B cell (primary cell): Measurements from ENCODE around the gene HOXA10. TPM values are rescaled to one million over a fixed set of nuclear protein-coding genes. Genes with fewer than 3 reads are reported as not detected.

Source experiments
- ATAC-seq: fragments of 200-7000 bp; cut with Tn5 transposase; one replicate; pipeline ENCODE4 v1.10.0; 2021; ENCODE audit warnings: low read depth, mild to moderate bottlenecking, moderate number of reproducible peaks, moderate library complexity
- CTCF ChIA-PET: fragments of 350-600 bp; sonication (Branson Sonifier 250); formaldehyde crosslinking; loops from one replicate; lab custom pipeline; 2021; ENCODE audit warnings: antibody characterized with exemption, inconsistent platforms; lab: Charles Lee
- POLR2A ChIA-PET: fragments of 350-600 bp; sonication (Branson Sonifier 250); formaldehyde crosslinking; loops from one replicate; lab custom pipeline; 2021; ENCODE audit warnings: antibody characterized with exemption; lab: Charles Lee
- DNase-seq: peaks from one replicate; pipeline ENCODE4 v3.0.0; 2013
- H2AFZ ChIP-seq: 2 replicates; pipeline ENCODE4 v1.6.1; 2012; ENCODE audit warnings: mild to moderate bottlenecking, low read depth, low read length; ENCODE audit not compliant: insufficient read depth, poor library complexity, severe bottlenecking
- H3K27ac ChIP-seq, 2 donors: 1 replicate in 1 of 2; 2 replicates in 1 of 2; pipeline ENCODE4 v1.5.1; 2012 to 2013; ENCODE audit warnings: low read length in 2 of 2, mild to moderate bottlenecking in 2 of 2, moderate library complexity in 1 of 2
- H3K27me3 ChIP-seq, 4 experiments: fragments of 200-600 bp in 1 of 4; sonication (generic) in 1 of 4; replicated peaks in 1 of 4; 1 replicate in 2 of 4; 2 replicates in 2 of 4; pipeline versions ENCODE4 v1.6.1 to v1.7.0; 2013 to 2016; ENCODE audit warnings: low read length in 3 of 4, mild to moderate bottlenecking in 2 of 4, mixed read lengths in 1 of 4, moderate library complexity in 1 of 4; ENCODE audit not compliant: insufficient read depth in 4 of 4, control insufficient read depth in 3 of 4; ENCODE audit errors: control extremely low read depth in 1 of 4
- H3K36me3 ChIP-seq, 2 experiments: replicated peaks in 1 of 2; 1 replicate in 1 of 2; 2 replicates in 1 of 2; pipeline versions ENCODE4 v1.6.1 to v1.7.1; 2013; ENCODE audit warnings: low read length in 1 of 2; ENCODE audit not compliant: insufficient read depth in 2 of 2, control insufficient read depth in 1 of 2; ENCODE audit errors: control extremely low read depth in 1 of 2, extremely low read depth in 1 of 2
- H3K4me1 ChIP-seq, 2 donors: fragments of 200-600 bp in 1 of 2; sonication (generic) in 1 of 2; 1 replicate in 1 of 2; 2 replicates in 1 of 2; pipeline versions ENCODE4 v1.5.1 to v1.6.1; 2013 to 2017; ENCODE audit warnings: low read length in 2 of 2; ENCODE audit not compliant: control insufficient read depth in 2 of 2, insufficient read depth in 2 of 2
- H3K4me2 ChIP-seq: replicated peaks from 2 replicates; pipeline ENCODE3; 2012; ENCODE audit warnings: mild to moderate bottlenecking, low read depth, low read length; ENCODE audit not compliant: poor library complexity, severe bottlenecking
- H3K4me3 ChIP-seq, 5 experiments: fragments of 200-600 bp in 1 of 5; sonication (generic) in 1 of 5; 1 replicate in 3 of 5; 2 replicates in 2 of 5; pipeline versions ENCODE4 v1.5.1 to v1.7.0; 2011 to 2016; ENCODE audit warnings: low read length in 4 of 5, mild to moderate bottlenecking in 4 of 5, low read depth in 2 of 5, control low read depth in 1 of 5, moderate library complexity in 1 of 5; ENCODE audit not compliant: insufficient read depth in 1 of 5; ENCODE audit errors: control extremely low read depth in 1 of 5, extremely low read depth in 1 of 5
- H3K79me2 ChIP-seq: fragments of 200-600 bp; sonication (generic); one replicate; pipeline ENCODE4 v1.6.0; 2016; ENCODE audit warnings: low read length; ENCODE audit not compliant: control insufficient read depth, insufficient read depth
- H3K9ac ChIP-seq: fragments of 200-600 bp; sonication (generic); 2 replicates; pipeline ENCODE4 v1.6.1; 2017; ENCODE audit warnings: mild to moderate bottlenecking, low read length, moderate library complexity
- H3K9me3 ChIP-seq, 3 donors: one replicate each; pipeline versions ENCODE4 v1.6.1 to v1.7.1; 2013; ENCODE audit warnings: low read length in 2 of 3; ENCODE audit not compliant: control insufficient read depth in 2 of 3, insufficient read depth in 1 of 3; ENCODE audit errors: control extremely low read depth in 1 of 3
- H4K20me1 ChIP-seq: 2 replicates; pipeline ENCODE4 v1.6.0; 2012; ENCODE audit warnings: mild to moderate bottlenecking, low read length; ENCODE audit not compliant: insufficient read depth, control insufficient read depth, poor library complexity, severe bottlenecking
- H3K27ac Mint-ChIP-seq: one replicate; pipeline ENCODE4 v1.8.0; 2021; ENCODE audit warnings: mixed read lengths
- H3K27me3 Mint-ChIP-seq: one replicate; pipeline ENCODE4 v1.8.0; 2021; ENCODE audit warnings: mixed read lengths
- H3K4me1 Mint-ChIP-seq: one replicate; pipeline ENCODE4 v1.8.0; 2021; ENCODE audit warnings: mixed read lengths
- H3K4me3 Mint-ChIP-seq: one replicate; pipeline ENCODE4 v1.8.0; 2021; ENCODE audit warnings: mixed read lengths
- H3K9me3 Mint-ChIP-seq: one replicate; pipeline ENCODE4 v1.8.0; 2022; ENCODE audit warnings: mixed read lengths; ENCODE audit not compliant: insufficient read depth
- EZH2 ChIP-seq: IDR thresholded peaks from 2 replicates; pipeline ENCODE4 v1.6.1; 2012; ENCODE audit warnings: borderline replicate concordance, low read depth, mild to moderate bottlenecking, moderate library complexity, low read length; ENCODE audit not compliant: insufficient read depth, poor library complexity, severe bottlenecking
- WGBS: methylation state at CpG from one replicate; pipeline ENCODE4 v1.1.5; 2013; ENCODE audit warnings: missing lambda C conversion rate; ENCODE audit not compliant: insufficient coverage; 5-methylcytosine and 5-hydroxymethylcytosine counted together
- intact Hi-C: fragments of 100-400 bp; cut with micrococcal nuclease; formaldehyde crosslinking; loops from one replicate; pipeline ENCODE4 v1.10.0; 2022
- polyA plus RNA-seq: library from polyadenylated mRNA; depleted of rRNA; stranded (reverse); fragments of >200 nt; gene quantifications from 2 replicates; pipeline ENCODE4 v1.2.3, GENCODE V29; 2012
- total RNA-seq, 2 donors: library from RNA; stranded (reverse); fragments of 120-200 nt in 1 of 2; gene quantifications; 1 replicate in 1 of 2; 2 replicates in 1 of 2; pipeline versions ENCODE4 v1.2.3 to v1.2.4, GENCODE V29; 2013 to 2022
- TF ChIP-seq, protein P1 (sequence below): fragments of 200-600 bp; IDR thresholded peaks from one replicate; pipeline ENCODE4 v1.8.0; 2022; ENCODE audit warnings: antibody characterized with exemption, mild to moderate bottlenecking

HOXA10 gene
- total and polyA plus RNA-seq, 2 donors (not counting 1 experiment from before 2014, with no cell fraction given) = not detected

DNA sequence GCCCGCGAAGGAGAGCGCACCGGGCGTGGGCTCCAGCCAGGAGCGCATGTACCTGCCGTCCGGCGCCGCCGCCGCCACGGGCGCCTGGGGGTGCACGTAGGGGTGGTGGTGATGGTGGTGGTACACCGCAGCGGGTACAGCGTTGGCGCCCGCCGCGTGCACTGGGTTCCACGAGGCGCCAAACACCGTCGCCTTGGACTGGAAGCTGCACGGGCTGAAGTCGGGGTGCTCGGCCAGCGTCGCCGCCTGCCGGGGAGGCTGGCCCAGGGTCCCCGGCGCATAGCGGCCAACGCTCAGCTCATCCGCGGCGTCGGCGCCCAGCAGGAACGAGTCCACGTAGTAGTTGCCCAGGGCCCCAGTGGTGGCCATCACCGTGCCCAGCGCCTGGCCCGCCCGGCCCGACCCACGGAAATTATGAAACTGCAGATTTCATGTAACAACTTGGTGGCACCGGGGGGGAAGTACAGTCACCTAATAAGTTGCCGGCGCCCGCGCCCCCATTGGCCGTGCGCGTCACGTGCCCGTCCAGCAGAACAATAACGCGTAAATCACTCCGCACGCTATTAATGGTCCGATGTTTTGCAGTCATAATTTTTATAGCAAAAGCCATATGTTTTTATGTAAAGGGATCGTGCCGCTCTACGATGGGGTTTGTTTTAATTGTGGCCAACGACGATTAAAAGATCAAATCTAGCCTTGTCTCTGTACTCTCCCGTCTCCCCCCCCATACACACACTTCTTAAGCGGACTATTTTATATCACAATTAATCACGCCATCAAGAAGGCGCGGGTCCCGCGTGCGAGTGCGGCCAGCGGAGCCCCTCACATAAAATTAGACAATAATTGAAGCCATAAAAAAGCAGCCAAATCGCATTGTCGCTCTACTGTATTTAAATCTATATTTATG, 8.8 kb downstream of the HOXA10 start, which contains the start of gene HOXA9:
HOXA9 (minus strand) TSS at position 449 of the 907 bp plus-strand sequence; CDS start at position 369, 80 bp downstream.
- peak within 1 kb of the TSS in 2 of 5 experiments; percentile 3 to 5 for H3K4me3 ChIP-seq
- H3K4me3 Mint-ChIP-seq = peak within 1 kb of the TSS; percentile 13
- WGBS = 8% methylated on average over 67 of the region's 82 CpGs
- H3K79me2 ChIP-seq = no peaks in the 10 kb centered on the region
- intact Hi-C loops = loop anchor here (10.0 kb wide), 2 partner anchors 891 to 971 kb away; no protein-coding TSS in a partner anchor
- POLR2A ChIA-PET = interaction anchor here (1.1 kb wide), 1 partner anchor 10 kb away, joined by 5 read pairs; no protein-coding TSS in a partner anchor
- H3K27ac Mint-ChIP-seq = peak within 1 kb of the TSS; percentile 82
- no peaks in the 10 kb centered on the region for H3K36me3 ChIP-seq
- no peaks in the 10 kb centered on the region for H3K9me3 Mint-ChIP-seq
- ATAC-seq (no peak), DNase-seq (peak; percentile 44)
- H3K27ac ChIP-seq = no peak within 1 kb of the TSS
- peak within 1 kb of the TSS; percentile 2 for H2AFZ ChIP-seq
- peaks cover 23% of the 10 kb centered on the region for H3K4me1 Mint-ChIP-seq
- H3K27me3 Mint-ChIP-seq = peaks cover 57% of the 10 kb centered on the region
- H4K20me1 ChIP-seq = peaks cover 4% of the 10 kb centered on the region
- H3K27me3 ChIP-seq = peaks cover 0 to 89% (median 75%) of the 10 kb centered on the region in 4 experiments
- H3K9me3 ChIP-seq = peaks cover 0 to 78% (median 18%) of the 10 kb centered on the region in 3 donors
- peaks cover 45 to 61% of the 10 kb centered on the region in 2 donors for H3K4me1 ChIP-seq
- CTCF ChIA-PET = interaction anchor here (1.0 to 1.5 kb wide), 3 partner anchors 15 to 33 kb away, joined by 3 to 6 read pairs (median 4); no protein-coding TSS in a partner anchor
- H3K4me2 ChIP-seq = peak within 1 kb of the TSS; percentile 18
- no peak within 1 kb of the TSS for H3K9ac ChIP-seq
- TF ChIP-seq, protein P1, sequence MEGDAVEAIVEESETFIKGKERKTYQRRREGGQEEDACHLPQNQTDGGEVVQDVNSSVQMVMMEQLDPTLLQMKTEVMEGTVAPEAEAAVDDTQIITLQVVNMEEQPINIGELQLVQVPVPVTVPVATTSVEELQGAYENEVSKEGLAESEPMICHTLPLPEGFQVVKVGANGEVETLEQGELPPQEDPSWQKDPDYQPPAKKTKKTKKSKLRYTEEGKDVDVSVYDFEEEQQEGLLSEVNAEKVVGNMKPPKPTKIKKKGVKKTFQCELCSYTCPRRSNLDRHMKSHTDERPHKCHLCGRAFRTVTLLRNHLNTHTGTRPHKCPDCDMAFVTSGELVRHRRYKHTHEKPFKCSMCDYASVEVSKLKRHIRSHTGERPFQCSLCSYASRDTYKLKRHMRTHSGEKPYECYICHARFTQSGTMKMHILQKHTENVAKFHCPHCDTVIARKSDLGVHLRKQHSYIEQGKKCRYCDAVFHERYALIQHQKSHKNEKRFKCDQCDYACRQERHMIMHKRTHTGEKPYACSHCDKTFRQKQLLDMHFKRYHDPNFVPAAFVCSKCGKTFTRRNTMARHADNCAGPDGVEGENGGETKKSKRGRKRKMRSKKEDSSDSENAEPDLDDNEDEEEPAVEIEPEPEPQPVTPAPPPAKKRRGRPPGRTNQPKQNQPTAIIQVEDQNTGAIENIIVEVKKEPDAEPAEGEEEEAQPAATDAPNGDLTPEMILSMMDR = no peak
- TF ChIP-seq EZH2 = no peak
